Measurements from ENCODE around the gene KRTAP9-1. TPM values are rescaled to one million over a fixed set of nuclear protein-coding genes. Genes with fewer than 3 reads are reported as not detected.
"Not testable (repeated sequence)": the region's sequence is repeated elsewhere in the genome, so short reads cannot be mapped to it uniquely, and the experiment has no call there.

KRTAP9-1 gene
- total RNA-seq, 2 experiments from 2014 or later, result not detected

DNA sequence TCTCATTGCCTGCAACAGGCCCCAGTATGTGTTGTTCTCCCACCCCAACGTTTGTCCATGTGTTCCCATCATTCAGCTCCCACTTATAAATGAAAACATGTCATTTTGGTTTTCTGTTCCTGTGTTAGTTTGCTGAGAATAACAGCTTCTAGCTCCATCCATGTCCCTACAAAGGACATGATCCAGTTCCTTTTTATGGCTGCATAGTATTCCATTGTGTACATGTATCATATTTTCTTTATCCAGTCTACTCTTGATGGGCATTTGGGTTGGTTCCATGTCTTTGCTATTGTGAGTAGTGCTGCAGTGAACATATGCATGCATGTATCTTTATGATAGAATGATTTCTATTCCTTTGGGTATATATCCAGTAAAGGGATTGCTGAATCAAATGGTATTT, 26.0 kb downstream of the KRTAP9-1 start:
- Histone ChIP-seq H3K36me3 (ENCODE audit: insufficient read depth, low read length) (no peaks in the 10 kb centered on the region), H3K27ac (ENCODE audit: low read depth in 1 of 2, low read length in 2 of 2) (no peak overlapping the region), H3K27me3 (ENCODE audit: control insufficient read depth in 1 of 2, insufficient read depth in 2 of 2, low read length in 2 of 2) (no peaks in the 10 kb centered on the region), H3K9me3 (ENCODE audit: control insufficient read depth in 1 of 2, insufficient read depth in 1 of 2, low read length in 2 of 2) (peaks cover 0 to 12% of the 10 kb centered on the region in 2 experiments), H3K4me1 (ENCODE audit: insufficient read depth, low read length) (no peaks in the 10 kb centered on the region), H3K4me3 (ENCODE audit: low read length) (no peak overlapping the region)
- POLR2A ChIA-PET, result no interaction called here
- no peaks in the 10 kb centered on the region for H3K9me3 Mint-ChIP-seq
- no peak for ATAC-seq (ENCODE audit: poor library complexity)
- CTCF ChIA-PET, result no interaction called here
- intact Hi-C loops (cut with DNase I, micrococcal nuclease), result no loop called here
- peaks cover 13% of the 10 kb centered on the region for H3K4me1 Mint-ChIP-seq (ENCODE audit: low read depth)
- peaks cover 17% of the 10 kb centered on the region for H3K27me3 Mint-ChIP-seq
- no peak for DNase-seq
- H3K36me3 Mint-ChIP-seq (ENCODE audit: low read depth), result no peaks in the 10 kb centered on the region
- no peak overlapping the region for H3K27ac Mint-ChIP-seq
- TF ChIP-seq, protein P1, sequence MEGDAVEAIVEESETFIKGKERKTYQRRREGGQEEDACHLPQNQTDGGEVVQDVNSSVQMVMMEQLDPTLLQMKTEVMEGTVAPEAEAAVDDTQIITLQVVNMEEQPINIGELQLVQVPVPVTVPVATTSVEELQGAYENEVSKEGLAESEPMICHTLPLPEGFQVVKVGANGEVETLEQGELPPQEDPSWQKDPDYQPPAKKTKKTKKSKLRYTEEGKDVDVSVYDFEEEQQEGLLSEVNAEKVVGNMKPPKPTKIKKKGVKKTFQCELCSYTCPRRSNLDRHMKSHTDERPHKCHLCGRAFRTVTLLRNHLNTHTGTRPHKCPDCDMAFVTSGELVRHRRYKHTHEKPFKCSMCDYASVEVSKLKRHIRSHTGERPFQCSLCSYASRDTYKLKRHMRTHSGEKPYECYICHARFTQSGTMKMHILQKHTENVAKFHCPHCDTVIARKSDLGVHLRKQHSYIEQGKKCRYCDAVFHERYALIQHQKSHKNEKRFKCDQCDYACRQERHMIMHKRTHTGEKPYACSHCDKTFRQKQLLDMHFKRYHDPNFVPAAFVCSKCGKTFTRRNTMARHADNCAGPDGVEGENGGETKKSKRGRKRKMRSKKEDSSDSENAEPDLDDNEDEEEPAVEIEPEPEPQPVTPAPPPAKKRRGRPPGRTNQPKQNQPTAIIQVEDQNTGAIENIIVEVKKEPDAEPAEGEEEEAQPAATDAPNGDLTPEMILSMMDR (IDR thresholded peaks at IDR 0.05), result no peak
- no peak overlapping the region for H3K4me3 Mint-ChIP-seq

DNA sequence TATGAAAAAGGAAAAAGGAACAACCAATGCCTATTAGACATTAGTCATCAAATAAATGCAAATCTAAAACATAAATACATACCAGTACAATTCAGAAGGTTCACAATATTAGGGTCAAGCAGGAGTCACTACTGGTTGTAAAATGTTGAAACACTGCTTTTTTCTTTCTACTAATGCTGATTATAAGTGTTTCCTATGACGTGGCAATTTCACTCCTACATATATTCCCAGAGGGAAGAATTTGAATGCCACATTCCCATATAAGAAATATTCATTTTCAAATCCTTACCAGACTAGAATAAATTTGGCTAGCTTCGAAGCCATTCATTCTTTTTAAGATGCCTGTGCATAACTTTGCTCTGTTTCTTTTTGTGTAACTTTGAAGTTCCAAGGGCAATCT, 34.1 kb downstream of the KRTAP9-1 start:
- Histone ChIP-seq H3K9me3 (ENCODE audit: control insufficient read depth in 1 of 2, insufficient read depth in 1 of 2, low read length in 2 of 2) (peaks cover 0 to 5% of the 10 kb centered on the region in 2 experiments), H3K27ac (ENCODE audit: low read depth in 1 of 2, low read length in 2 of 2) (no peak overlapping the region), H3K4me1 (ENCODE audit: insufficient read depth, low read length) (no peaks in the 10 kb centered on the region), H3K36me3 (ENCODE audit: insufficient read depth, low read length) (no peaks in the 10 kb centered on the region), H3K4me3 (ENCODE audit: low read length) (no peak overlapping the region), H3K27me3 (ENCODE audit: control insufficient read depth in 1 of 2, insufficient read depth in 2 of 2, low read length in 2 of 2) (no peaks in the 10 kb centered on the region)
- DNase-seq (no peak), ATAC-seq (ENCODE audit: poor library complexity) (no peak)
- intact Hi-C loops (cut with DNase I, micrococcal nuclease), result no loop called here
- Mint-ChIP-seq H3K4me3 (no peak overlapping the region), H3K27me3 (peaks cover 10% of the 10 kb centered on the region), H3K9me3 (no peaks in the 10 kb centered on the region), H3K27ac (no peak overlapping the region), H3K4me1 (ENCODE audit: low read depth) (no peaks in the 10 kb centered on the region), H3K36me3 (ENCODE audit: low read depth) (no peaks in the 10 kb centered on the region)
- POLR2A ChIA-PET, result no interaction called here
- TF ChIP-seq, protein P1 (IDR thresholded peaks at IDR 0.05), result no peak
- CTCF ChIA-PET, result no interaction called here

DNA sequence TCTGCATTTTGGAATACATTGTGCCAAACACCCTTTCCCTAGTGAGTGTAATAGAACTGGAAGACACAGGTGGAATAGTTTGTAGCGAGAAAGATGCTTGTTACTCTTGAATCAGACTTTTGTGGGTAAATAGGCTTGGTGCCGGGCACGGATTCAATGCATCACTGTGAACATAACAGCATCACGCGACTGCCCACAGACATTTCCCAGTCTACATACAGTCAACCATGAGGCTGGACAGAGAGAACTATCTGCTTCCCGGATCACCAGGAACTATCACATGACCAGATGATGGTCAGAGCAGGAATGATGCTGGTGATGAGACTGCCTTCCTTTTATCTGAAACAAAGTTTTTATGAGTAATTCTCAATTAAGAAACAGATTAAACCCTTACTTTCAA, 36.4 kb downstream of the KRTAP9-1 start:
- Histone ChIP-seq H3K9me3 (ENCODE audit: control insufficient read depth in 1 of 2, insufficient read depth in 1 of 2, low read length in 2 of 2) (no peaks in the 10 kb centered on the region), H3K4me3 (ENCODE audit: low read length) (no peak overlapping the region), H3K36me3 (ENCODE audit: insufficient read depth, low read length) (no peaks in the 10 kb centered on the region), H3K27me3 (ENCODE audit: control insufficient read depth in 1 of 2, insufficient read depth in 2 of 2, low read length in 2 of 2) (no peaks in the 10 kb centered on the region), H3K4me1 (ENCODE audit: insufficient read depth, low read length) (no peaks in the 10 kb centered on the region), H3K27ac (ENCODE audit: low read depth in 1 of 2, low read length in 2 of 2) (no peak overlapping the region)
- ChIA-PET CTCF (no interaction called here), POLR2A (no interaction called here)
- no peaks in the 10 kb centered on the region for H3K36me3 Mint-ChIP-seq (ENCODE audit: low read depth)
- no peak overlapping the region for H3K4me3 Mint-ChIP-seq
- intact Hi-C loops (cut with DNase I, micrococcal nuclease), result no loop called here
- no peak for ATAC-seq (ENCODE audit: poor library complexity)
- no peak overlapping the region for H3K27ac Mint-ChIP-seq
- peaks cover 13% of the 10 kb centered on the region for H3K27me3 Mint-ChIP-seq
- TF ChIP-seq, protein P1 (IDR thresholded peaks at IDR 0.05), result no peak
- H3K4me1 Mint-ChIP-seq (ENCODE audit: low read depth), result no peaks in the 10 kb centered on the region
- DNase-seq, result no peak
- H3K9me3 Mint-ChIP-seq, result no peaks in the 10 kb centered on the region

DNA sequence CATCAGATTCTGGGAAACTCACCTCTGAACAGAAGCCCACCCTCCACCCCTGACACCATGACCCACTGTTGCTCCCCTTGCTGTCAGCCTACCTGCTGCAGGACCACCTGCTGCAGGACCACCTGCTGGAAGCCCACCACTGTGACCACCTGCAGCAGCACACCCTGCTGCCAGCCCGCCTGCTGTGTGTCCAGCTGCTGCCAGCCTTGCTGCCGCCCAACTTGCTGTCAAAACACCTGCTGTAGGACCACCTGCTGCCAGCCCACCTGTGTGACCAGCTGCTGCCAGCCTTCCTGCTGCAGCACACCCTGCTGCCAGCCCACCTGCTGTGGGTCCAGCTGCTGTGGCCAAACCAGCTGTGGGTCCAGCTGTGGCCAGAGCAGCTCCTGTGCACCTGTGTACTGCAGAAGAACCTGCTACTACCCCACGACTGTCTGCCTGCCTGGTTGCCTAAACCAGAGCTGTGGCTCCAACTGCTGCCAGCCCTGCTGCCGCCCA, 37.0 kb downstream of the KRTAP9-1 start, which contains the start of gene KRTAP9-2:
KRTAP9-2 (plus strand) TSS at position 51 of the 498 bp plus-strand sequence; CDS start at position 58, 7 bp downstream.
- H3K4me1 Mint-ChIP-seq (ENCODE audit: low read depth); CTCF ChIA-PET; H3K27me3 ChIP-seq (ENCODE audit: control insufficient read depth in 1 of 2, insufficient read depth in 2 of 2, low read length in 2 of 2); H3K4me3 ChIP-seq (ENCODE audit: low read length); H3K36me3 ChIP-seq (ENCODE audit: insufficient read depth, low read length); POLR2A ChIA-PET; DNase-seq; H3K27ac ChIP-seq (ENCODE audit: low read depth in 1 of 2, low read length in 2 of 2); H3K36me3 Mint-ChIP-seq (ENCODE audit: low read depth); ATAC-seq (ENCODE audit: poor library complexity); H3K4me1 ChIP-seq (ENCODE audit: insufficient read depth, low read length); H3K9me3 Mint-ChIP-seq; H3K27ac Mint-ChIP-seq; H3K9me3 ChIP-seq (ENCODE audit: control insufficient read depth in 1 of 2, insufficient read depth in 1 of 2, low read length in 2 of 2); intact Hi-C loops (cut with DNase I, micrococcal nuclease); H3K4me3 Mint-ChIP-seq: not testable (repeated sequence)
- H3K27me3 Mint-ChIP-seq, result peaks cover 13% of the 10 kb centered on the region
